HEK293 (cell line): Measurements from ENCODE around the gene UPB1.

Experiments
- CTCF ChIP-seq: fragments of 450-650 bp; formaldehyde crosslinking; IDR thresholded peaks from 2 replicates; pipeline ENCODE4 v1.5.1; 2016; ENCODE audit warnings: missing biosample characterization, missing genetic modification characterization
- GLI2 ChIP-seq: fragments of 450-650 bp; formaldehyde crosslinking; IDR thresholded peaks from 2 replicates; pipeline ENCODE4; 2017; ENCODE audit warnings: missing biosample characterization, missing genetic modification characterization, low read depth, borderline replicate concordance
- TCF7L2 ChIP-seq: IDR thresholded peaks from 2 replicates; pipeline ENCODE4 v1.6.1; 2011; ENCODE audit warnings: low read depth, mild to moderate bottlenecking, inconsistent platforms, low read length, moderate library complexity, borderline replicate concordance
- ZBTB11 ChIP-seq: fragments of 450-650 bp; formaldehyde crosslinking; conservative IDR thresholded peaks from 2 replicates; pipeline ENCODE4 v1.5.1; 2016; ENCODE audit warnings: low read depth, missing biosample characterization, missing genetic modification characterization
- ZBTB17 ChIP-seq: fragments of 450-650 bp; formaldehyde crosslinking; IDR thresholded peaks from 2 replicates; pipeline ENCODE4 v1.5.1; 2016; ENCODE audit warnings: missing biosample characterization, missing genetic modification characterization
- ZNF302 ChIP-seq: fragments of 450-650 bp; formaldehyde crosslinking; IDR thresholded peaks from 2 replicates; pipeline ENCODE4 v1.5.1; 2016; ENCODE audit warnings: missing biosample characterization, missing genetic modification characterization, low read depth
- ZNF394 ChIP-seq: fragments of 450-650 bp; formaldehyde crosslinking; IDR thresholded peaks from 2 replicates; pipeline ENCODE4 v1.5.1; 2016; ENCODE audit warnings: missing biosample characterization, missing genetic modification characterization, mild to moderate bottlenecking, moderate library complexity, borderline replicate concordance
- ZNF777 ChIP-seq: fragments of 450-650 bp; formaldehyde crosslinking; IDR thresholded peaks from 2 replicates; pipeline ENCODE4 v1.5.1; 2017; ENCODE audit warnings: missing biosample characterization, missing genetic modification characterization, borderline replicate concordance

- TF ChIP-seq ZNF394 (tag by site-specific recombination) (no peak), ZBTB11 (tag by site-specific recombination) (no peak), CTCF (no peak), TCF7L2 (no peak), GLI2 (tag by site-specific recombination) (no peak), ZNF777 (tag by site-specific recombination) (no peak), ZBTB17 (no peak), ZNF302 (no peak)
These were observed 2.7 kb upstream of the UPB1 start for GRCh38 chr22:24492391-24492790.
